KOPT-K1 (cell line): ENCODE results near the gene FBXO10.
A peak's percentile ranks its signal among the peaks of the same experiment; 100 is the strongest.
"Not testable (repeated sequence)": the region's sequence is repeated elsewhere in the genome, so short reads cannot be mapped to it uniquely, and the experiment has no call there.

Experiments
- H3K27ac ChIP-seq: fragments of 200-600 bp; sonication (generic); 2 replicates; pipeline ENCODE4 v1.5.1; 2016; ENCODE audit warnings: antibody characterized with exemption, mild to moderate bottlenecking, low read depth, low read length; ENCODE audit not compliant: poor library complexity, severe bottlenecking
- H3K36me3 ChIP-seq: fragments of 200-600 bp; sonication (generic); 2 replicates; pipeline ENCODE4 v1.5.1; 2017; ENCODE audit warnings: antibody characterized with exemption, mild to moderate bottlenecking, low read length, moderate library complexity; ENCODE audit not compliant: insufficient read depth
- H3K9me3 ChIP-seq: fragments of 200-600 bp; sonication (generic); 2 replicates; pipeline ENCODE4 v1.5.1; 2017; ENCODE audit warnings: antibody characterized with exemption, low read length, mild to moderate bottlenecking; ENCODE audit not compliant: insufficient read depth, poor library complexity, severe bottlenecking

Gene FBXO10

GRCh38 chr9:37474438-37474837 lies 101.7 kb downstream of the FBXO10 start:
- no peak overlapping the region for H3K27ac ChIP-seq
- H3K36me3 ChIP-seq: no peaks in the 10 kb centered on the region
- H3K9me3 ChIP-seq: peaks cover 23% of the 10 kb centered on the region

DNA sequence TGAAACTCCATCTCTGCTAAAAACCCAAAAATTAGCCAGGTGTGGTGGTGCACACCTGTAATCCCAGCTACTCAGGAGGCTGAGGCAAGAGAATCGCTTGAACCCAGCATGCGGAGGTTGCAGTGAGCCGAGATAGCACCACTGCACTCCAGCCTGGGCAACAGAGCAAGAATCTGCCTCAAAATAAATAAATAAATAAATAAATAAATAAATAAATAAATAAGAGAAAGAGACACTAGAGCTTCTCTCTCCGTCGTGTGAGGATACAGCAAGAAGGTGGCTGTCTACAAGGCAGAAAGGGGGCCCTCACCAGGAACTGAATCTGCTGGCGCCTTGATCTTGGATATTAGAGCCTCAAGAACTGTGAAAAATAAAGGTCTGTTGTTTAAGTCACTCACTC lies 102.2 kb downstream of the FBXO10 start:
- H3K27ac ChIP-seq, H3K36me3 ChIP-seq: not testable (repeated sequence)
- H3K9me3 ChIP-seq: peaks cover 23% of the 10 kb centered on the region

DNA sequence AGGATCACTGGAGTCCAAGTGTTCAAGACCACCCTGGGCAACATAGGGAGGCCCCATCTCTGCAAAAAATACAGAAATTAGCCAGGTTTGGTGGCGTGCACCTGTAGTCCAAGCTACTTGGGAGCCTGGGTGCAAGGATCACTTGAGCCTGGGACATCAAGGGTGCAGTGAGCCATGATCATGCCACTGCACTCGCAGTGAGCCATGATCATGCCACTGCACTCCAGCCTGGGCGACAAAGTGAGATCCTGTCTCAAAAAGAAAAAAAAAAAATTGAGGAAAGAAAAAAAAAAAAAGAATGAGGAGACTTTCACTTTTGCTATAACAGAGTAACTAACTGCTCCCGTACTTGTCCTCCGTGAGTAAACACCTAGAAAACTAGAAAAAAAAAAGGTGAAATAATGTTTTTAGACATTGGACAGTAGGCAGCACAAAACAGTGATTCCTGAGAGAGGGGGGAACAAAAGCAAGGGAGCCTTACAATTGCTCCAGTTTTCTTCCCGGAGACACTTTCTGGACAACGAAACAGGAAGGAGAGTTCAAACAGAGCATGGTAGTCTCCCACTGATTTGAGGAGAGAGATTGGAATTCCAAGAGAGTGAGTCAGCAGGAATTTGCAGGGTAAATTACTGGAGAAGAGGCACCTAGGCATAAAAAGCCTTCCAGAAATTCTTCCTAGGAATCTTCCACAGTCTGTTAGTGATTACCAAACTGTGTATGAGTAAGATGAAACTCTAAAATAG lies 104.1 kb downstream of the FBXO10 start:
- H3K9me3 ChIP-seq: peaks cover 23% of the 10 kb centered on the region
- H3K27ac ChIP-seq: peak overlapping the region; percentile 16
- H3K36me3 ChIP-seq: no peaks in the 10 kb centered on the region

DNA sequence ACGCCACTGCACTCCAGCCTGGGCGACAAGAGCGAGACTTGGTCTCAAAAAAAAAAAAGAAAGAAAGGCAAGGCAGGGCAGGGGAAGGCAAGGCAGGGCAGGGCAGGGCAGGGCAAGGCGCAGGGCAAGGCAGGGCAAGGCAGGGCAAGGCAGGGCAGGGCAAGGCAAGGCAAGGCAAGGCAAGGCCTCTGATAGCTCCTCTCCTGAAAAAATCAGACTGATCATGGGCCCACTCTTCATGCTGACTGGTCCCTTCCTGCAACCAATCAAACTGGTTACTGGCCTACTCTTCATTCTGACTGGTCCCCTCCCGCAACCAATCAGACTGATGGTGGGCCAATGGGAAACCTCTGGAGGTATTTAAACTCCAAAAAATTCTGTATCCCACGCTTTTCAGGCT lies 107.6 kb downstream of the FBXO10 start:
- Histone ChIP-seq H3K27ac (no peak overlapping the region), H3K36me3 (no peaks in the 10 kb centered on the region), H3K9me3 (no peaks in the 10 kb centered on the region)

DNA sequence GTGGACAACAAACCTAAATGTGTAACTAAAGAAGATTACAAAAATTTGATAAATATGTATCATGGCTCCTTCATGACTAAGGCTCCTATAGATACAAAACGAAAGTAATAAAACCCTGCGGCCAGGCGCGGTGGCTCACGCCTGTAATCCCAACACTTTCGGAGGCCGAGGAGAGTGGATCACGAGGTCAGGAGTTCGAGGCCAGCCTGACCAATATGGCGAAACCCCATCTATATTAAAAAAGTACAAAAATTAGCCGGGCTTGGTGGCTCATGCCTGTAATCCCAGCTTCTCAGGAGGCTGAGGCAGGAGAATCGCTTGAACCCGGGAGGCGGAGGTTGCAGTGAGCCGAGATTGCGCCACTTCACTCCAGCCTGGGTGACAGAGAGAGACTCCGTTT lies 108.7 kb downstream of the FBXO10 start:
- not testable (repeated sequence) for H3K9me3 ChIP-seq, H3K27ac ChIP-seq, H3K36me3 ChIP-seq

GRCh38 chr9:37466037-37466709 lies 110.0 kb downstream of the FBXO10 start:
- Histone ChIP-seq H3K36me3 (0 out of 2 replicates have a peak, but pooled peaks cover 9% of the 10 kb centered on the region), H3K27ac (peak overlapping the region; percentile 89), H3K9me3 (no peaks in the 10 kb centered on the region)

GRCh38 chr9:37465249-37466036 lies 110.7 kb downstream of the FBXO10 start, which contains the start of gene ZBTB5:
ZBTB5 (minus strand) TSS chr9:37465450; CDS start chr9:37442551, 22,899 bp downstream.
- Histone ChIP-seq H3K27ac (peak within 1 kb of the TSS; percentile 89), H3K36me3 (0 out of 2 replicates have a peak, but pooled peaks cover 9% of the 10 kb centered on the region), H3K9me3 (no peaks in the 10 kb centered on the region)

- H3K9me3 ChIP-seq: no peaks in the 10 kb centered on the region
- H3K36me3 ChIP-seq: 0 out of 2 replicates have a peak, but pooled peaks cover 9% of the 10 kb centered on the region
- peak overlapping the region; percentile 89 for H3K27ac ChIP-seq
Measured at GRCh38 chr9:37464426-37465248, 111.5 kb downstream of the FBXO10 start.

- Histone ChIP-seq H3K36me3 (0 out of 2 replicates have a peak, but pooled peaks cover 9% of the 10 kb centered on the region), H3K27ac (peak overlapping the region; percentile 89), H3K9me3 (no peaks in the 10 kb centered on the region)
Measured at GRCh38 chr9:37464006-37464405, 112.2 kb downstream of the FBXO10 start.
